ENCODE data around the gene SUSD3.

GRCh38 chr9:93087971-93088655 lies 29.6 kb downstream of the SUSD3 start:
- no peak for TF ChIP-seq REST (IDR thresholded peaks at IDR 0.05; ENCODE audit: low read depth)
- no peak for TF ChIP-seq MAX (IDR thresholded peaks at IDR 0.05)
- TF ChIP-seq NFIC (IDR thresholded peaks at IDR 0.05) = no peak
- no peak for TF ChIP-seq TAF1 (IDR thresholded peaks at IDR 0.05; ENCODE audit: low read depth)
- no peak for TF ChIP-seq CREB1 (IDR thresholded peaks at IDR 0.05; ENCODE audit: low read depth)
